Activated effector memory CD4-positive, alpha-beta T cell treated with Interleukin-2 at 50 U/mL for 16 hours (primary cell): Measurements from ENCODE around the gene ZNF212.
"Not testable (repeated sequence)": the region's sequence is repeated elsewhere in the genome, so short reads cannot be mapped to it uniquely, and the experiment has no call there.

Source experiments
- DNase-seq: peaks from one replicate; pipeline ENCODE4 v3.0.0-alpha.2; 2020

Gene ZNF212

GRCh38 chr7:149255174-149255573 lies 15.7 kb downstream of the ZNF212 start:
- no peak for DNase-seq

DNA sequence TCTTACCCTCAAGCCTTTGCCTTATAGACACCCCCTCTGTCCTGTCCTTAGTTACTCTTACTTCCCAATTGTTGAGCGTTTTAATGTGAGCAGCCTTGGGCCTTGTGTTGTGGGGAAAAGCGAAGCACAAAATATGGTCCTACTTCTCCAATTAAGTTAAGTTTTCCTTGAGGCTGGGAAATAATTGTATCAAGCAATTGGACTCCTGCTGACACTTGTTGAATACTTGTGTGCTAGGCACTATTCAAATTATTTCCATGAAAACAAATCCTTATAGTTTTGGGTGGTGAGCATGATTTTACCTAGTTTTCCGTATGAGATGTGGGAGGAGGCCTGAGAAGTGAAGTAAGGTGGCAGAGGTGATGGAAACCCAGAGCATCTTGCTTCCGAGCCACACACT lies 17.1 kb downstream of the ZNF212 start:
- DNase-seq, result no peak

- no peak for DNase-seq
Observed at GRCh38 chr7:149257146-149257545, 17.7 kb downstream of the ZNF212 start.

GRCh38 chr7:149261316-149261828 lies 21.9 kb downstream of the ZNF212 start:
- no peak for DNase-seq

DNA sequence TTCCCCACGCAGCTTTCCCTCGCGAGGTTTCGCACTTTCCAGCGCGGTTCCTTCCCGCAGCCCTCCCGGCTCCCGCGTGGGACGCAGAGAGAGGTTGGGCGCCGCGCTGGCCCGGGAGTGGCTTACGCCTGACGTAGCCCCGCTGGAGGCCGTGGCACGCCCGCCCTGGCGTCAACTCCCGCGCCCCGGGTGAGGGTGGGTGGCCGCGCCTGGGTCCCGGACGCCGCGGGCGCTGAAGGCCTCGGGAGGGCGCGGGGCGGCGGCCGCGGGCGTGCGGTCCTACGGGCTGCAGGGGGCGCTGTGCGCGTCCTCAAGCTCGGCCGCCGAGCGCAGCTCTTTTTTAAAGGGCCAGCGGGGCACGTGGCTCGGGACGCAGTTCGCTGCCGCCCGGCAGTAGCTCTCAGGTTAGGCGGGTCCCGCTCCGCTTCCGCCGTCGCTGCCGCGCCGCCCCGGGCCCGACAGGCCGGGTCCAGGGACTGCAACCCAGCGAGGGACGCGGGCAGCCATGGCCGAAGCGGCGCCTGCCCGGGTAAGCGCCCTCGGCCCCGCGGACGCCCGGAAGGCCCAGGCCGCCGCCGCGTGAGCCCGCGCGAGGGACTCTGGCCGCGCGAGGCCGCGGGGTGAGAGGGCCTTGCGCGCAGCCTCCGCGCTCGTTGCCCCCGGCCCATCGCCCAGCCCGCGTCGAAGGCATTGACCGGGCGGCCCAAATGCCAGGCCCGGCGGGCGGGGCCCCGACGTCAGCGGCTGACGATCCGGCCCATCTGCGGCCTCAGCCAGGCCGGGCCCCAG lies 22.6 kb downstream of the ZNF212 start, which contains the start of gene ZNF783:
Gene ZNF783 (plus strand): TSS at position 368 of the 789 bp plus-strand sequence. CDS start 138 bp downstream, at position 506.
- DNase-seq, result peak; percentile 83

DNA sequence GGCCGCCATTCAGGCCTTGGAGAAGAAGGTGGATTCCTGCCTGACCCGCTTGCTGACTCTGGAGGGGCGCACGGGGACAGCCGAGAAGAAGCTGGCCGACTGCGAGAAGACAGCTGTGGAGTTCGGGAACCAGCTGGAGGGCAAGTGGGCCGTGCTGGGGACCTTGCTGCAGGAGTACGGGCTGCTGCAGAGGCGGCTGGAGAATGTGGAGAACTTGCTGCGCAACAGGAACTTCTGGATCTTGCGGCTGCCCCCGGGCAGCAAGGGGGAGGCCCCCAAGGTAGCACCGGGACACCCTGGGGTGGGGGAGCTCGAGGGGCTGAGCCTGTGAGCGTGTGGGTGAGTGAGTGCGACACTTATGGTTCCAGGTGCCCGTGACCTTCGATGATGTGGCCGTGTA lies 27.0 kb downstream of the ZNF212 start:
- no peak for DNase-seq

GRCh38 chr7:149267733-149268132 lies 28.3 kb downstream of the ZNF212 start:
- DNase-seq, result no peak

DNA sequence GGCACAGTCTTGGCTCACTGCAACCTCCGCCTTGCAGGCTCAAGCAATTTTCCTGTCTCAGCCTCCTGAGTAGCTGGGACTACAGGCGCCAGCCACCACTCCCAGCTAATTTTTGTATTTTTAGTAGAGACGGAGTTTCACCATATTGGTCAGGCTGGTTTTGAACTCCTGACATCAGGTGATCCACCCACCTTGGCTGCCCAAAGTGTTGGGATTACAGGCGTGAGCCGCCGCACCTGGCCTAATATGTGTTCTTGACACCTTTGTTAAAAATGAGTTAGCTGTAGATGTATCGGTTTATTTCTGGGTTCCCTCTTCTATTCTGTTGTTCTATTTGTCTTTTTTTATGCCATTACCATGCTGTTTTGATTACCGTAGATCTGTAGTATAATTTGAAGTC lies 35.0 kb downstream of the ZNF212 start:
- DNase-seq, result not testable (repeated sequence)

- no peak for DNase-seq
Observed at GRCh38 chr7:149277871-149278270, 38.4 kb downstream of the ZNF212 start.

DNA sequence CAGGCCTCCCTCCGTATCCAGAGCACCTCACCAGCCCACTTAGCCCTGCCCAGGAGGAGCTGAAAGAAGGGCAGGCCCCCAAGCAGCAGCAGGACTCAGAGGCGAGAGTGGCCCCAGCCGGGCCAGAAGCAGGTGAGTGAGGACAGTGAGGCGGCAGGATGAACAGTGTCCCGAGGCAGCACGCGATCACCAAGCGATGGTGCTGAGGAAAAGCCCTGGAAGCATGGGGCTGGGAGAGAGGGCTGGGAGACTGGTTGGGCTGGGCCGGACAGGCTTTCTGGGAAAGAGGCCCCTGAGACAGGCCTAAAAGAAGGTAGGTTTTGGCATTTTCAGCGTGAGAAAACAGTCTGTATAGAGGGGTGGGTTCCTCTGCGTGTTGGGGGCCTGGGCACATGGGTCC lies 38.9 kb downstream of the ZNF212 start:
- no peak for DNase-seq

GRCh38 chr7:149279111-149279743 lies 39.8 kb downstream of the ZNF212 start:
- DNase-seq, result no peak

GRCh38 chr7:149280151-149280550 lies 40.7 kb downstream of the ZNF212 start:
- DNase-seq, result no peak

DNA sequence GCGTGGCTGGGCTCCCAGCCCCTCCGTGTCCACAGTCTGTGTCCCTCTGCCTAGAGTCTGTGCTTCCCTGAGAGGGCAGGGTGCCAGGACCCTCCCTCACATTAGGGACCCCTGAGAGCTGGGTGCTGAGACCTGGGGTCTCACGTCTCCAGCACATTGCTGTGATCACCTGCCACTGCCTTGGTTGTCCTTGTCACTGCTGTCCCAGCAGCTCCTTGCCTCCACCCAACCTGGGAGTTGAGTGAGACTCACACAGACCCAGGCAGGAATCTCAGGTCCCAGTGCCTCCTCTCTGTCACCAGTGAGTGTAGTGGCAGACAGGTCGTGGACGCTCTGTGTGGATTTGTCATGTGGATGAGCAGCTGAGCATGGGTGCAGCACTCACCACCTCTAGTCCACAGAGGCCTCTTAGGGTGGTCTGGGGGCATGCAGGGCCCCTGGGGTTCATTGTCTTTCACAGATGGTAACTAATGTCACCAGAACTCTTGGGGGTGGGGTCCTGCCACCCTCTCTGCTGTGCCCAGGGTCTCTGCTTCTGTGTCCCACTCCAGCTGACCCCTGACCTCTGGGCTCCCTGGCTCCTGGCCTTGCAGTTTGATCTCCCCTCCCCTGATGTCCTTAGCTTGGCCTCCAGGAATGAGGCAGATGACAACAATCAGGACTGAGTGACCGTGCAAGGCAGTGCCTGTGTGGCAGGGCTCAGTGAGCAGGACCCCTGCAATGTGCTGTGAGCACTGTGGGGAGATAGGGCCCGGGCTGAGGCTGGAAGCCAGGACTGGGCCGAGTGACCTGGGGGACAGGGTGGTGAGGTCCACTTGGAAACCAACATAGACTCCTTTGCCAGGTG lies 41.4 kb downstream of the ZNF212 start:
- DNase-seq, result no peak

GRCh38 chr7:149281508-149282330 lies 42.3 kb downstream of the ZNF212 start:
- no peak for DNase-seq

- DNase-seq, result no peak
Observed at GRCh38 chr7:149282331-149282655, 42.8 kb downstream of the ZNF212 start.

DNA sequence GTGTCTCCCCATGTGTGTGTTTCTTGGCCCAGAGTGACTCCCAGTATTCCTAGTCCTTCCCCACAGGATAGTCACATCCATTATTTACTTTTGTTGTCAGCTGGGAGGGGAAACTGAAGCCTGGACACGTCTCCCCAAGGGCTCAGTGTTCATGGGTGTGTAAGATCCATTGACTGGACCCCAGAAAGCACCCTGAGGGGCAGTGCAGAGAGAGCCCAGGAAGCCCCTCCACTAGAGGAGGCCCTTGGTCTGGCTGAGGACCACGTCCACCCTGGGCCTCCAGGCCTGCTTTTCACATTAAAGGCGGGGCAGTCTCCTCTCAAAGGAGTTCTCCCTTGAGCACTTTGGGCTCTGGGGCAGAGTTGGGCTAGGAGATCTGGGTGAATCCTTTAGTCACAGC lies 43.9 kb downstream of the ZNF212 start:
- DNase-seq, result no peak

- peak; percentile 48 for DNase-seq
Observed at GRCh38 chr7:149284343-149284742, 44.9 kb downstream of the ZNF212 start.

- peak; percentile 98 for DNase-seq
Observed at GRCh38 chr7:149284850-149285585, 45.6 kb downstream of the ZNF212 start.

DNA sequence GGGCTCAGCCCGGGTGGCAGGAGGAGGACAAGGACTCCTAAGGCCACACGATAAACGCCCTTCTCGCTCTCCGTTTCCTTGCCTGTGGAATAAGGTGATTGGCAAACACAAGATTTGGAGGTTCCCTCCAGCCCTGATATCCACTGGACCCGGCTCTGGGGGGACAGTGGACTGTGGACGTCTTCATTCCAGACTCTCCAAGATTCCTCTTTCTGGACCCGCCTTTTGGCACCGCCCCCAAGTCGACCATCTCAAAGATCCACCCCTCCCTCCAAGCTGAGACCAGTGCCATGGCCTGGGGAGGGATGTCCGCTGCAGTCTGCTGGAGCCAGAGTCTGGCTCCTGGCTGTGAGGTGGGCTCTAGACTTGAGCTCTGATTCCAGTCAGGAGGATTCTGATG lies 46.2 kb downstream of the ZNF212 start:
- no peak for DNase-seq

DNA sequence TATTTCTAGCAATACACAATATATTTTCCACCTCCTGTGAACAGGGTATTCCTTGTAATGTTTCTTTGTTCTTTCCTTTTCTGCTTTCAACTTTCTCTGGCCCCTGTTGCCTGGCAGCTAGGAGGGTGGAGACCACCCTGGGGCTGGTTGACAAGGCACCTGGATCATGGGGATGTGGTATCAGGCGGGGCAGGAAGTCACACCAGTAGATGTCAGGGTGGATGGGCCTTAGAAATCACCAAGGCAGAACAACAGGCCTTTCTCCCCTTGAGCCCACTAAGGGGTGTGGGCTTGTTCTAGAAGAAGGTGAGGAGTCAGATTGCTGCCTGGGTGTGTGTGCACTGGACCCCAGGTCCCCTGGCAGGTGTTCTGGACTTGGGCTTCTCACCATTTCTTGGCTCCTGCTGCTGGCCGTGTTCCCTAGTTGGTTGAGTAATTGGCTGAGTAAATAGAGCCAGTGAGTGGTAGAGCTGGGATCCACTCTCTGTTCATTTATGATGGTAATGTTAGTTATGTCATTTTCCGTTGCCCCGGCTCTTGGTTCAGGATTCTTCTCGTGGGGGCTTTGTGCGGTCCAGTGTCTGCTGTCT lies 47.5 kb downstream of the ZNF212 start:
- no peak for DNase-seq

DNA sequence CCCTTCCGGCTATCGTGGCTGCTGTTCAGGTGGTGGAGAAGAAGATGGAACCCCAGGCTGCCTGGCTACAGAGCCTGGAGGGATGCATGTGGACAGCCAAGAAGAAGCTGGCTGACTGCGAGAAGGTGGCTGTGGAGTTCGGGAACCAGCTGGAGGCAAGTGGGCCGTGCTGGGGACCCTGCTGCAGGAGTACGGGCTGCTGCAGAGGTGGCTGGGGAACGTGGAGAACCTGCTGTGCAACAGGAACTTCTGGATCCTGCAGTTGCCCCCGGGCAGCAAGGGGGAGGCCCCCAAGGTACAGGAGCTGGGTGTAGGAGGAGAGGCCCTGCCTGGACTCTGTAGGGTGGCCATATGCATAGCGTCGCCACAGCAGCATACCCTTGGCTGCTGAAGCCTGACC lies 48.2 kb downstream of the ZNF212 start:
- no peak for DNase-seq
